Motor neuron (in vitro differentiated cells): ENCODE data around the gene FAM210A. TPM values are rescaled to one million over a fixed set of nuclear protein-coding genes. Genes with fewer than 3 reads are reported as not detected.
"Not testable (repeated sequence)": the region's sequence is repeated elsewhere in the genome, so short reads cannot be mapped to it uniquely, and the experiment has no call there.

Source experiments
- ATAC-seq, 8 experiments: fragments of 200-7000 bp; cut with Tn5 transposase; replicated peaks in 6 of 8; 2 replicates each; pipeline ENCODE4 v1.8.0; 2021; ENCODE audit warnings: mild to moderate bottlenecking in 8 of 8, moderate library complexity in 8 of 8
- H3K27ac ChIP-seq, 2 donors: fragments of 250-450 bp; sonication (Bioruptor Pico); 2 replicates each; pipeline ENCODE4 v1.9.0; 2021; ENCODE audit warnings: antibody characterized with exemption in 2 of 2, mild to moderate bottlenecking in 2 of 2, moderate library complexity in 1 of 2
- H3K4me1 ChIP-seq, 2 donors: fragments of 250-450 bp; sonication (Bioruptor Pico); replicated peaks in 1 of 2; 2 replicates each; pipeline ENCODE4 v1.6.1; 2021; ENCODE audit warnings: antibody characterized with exemption in 2 of 2, mild to moderate bottlenecking in 2 of 2, moderate library complexity in 1 of 2
- H3K4me3 ChIP-seq, 5 donors: fragments of 250-450 bp; sonication (Bioruptor Pico); 2 replicates each; pipeline ENCODE4 v1.9.0; 2021; ENCODE audit warnings: antibody characterized with exemption in 5 of 5, mild to moderate bottlenecking in 5 of 5, moderate library complexity in 4 of 5
- WGBS, 10 experiments: fragments of 450-650 bp; shearing (Covaris generic); methylation state at CpG; one replicate each; pipeline ENCODE4 v1.0.0; 2022; 5-methylcytosine and 5-hydroxymethylcytosine counted together
- in situ Hi-C, 9 experiments: fragments of 400-800 bp; cut with MboI; loops; one replicate each; pipeline ENCODE4 v1.15.0; 2021; ENCODE audit warnings: low sequenced_read_pairs in 9 of 9, low pct_unique_long_range_greater_than_20kb in 2 of 9; ENCODE audit not compliant: unreplicated experiment in 9 of 9
- total RNA-seq, 8 experiments: library from RNA; unstranded; fragments of 300-600 nt; gene quantifications; 2 replicates each; pipeline versions ENCODE4 v1.2.3 to v1.2.4, GENCODE V29; 2022

Gene FAM210A
- total RNA-seq, 8 experiments from 2014 or later, result 7.5 to 15.8 (median 13.3) TPM

DNA sequence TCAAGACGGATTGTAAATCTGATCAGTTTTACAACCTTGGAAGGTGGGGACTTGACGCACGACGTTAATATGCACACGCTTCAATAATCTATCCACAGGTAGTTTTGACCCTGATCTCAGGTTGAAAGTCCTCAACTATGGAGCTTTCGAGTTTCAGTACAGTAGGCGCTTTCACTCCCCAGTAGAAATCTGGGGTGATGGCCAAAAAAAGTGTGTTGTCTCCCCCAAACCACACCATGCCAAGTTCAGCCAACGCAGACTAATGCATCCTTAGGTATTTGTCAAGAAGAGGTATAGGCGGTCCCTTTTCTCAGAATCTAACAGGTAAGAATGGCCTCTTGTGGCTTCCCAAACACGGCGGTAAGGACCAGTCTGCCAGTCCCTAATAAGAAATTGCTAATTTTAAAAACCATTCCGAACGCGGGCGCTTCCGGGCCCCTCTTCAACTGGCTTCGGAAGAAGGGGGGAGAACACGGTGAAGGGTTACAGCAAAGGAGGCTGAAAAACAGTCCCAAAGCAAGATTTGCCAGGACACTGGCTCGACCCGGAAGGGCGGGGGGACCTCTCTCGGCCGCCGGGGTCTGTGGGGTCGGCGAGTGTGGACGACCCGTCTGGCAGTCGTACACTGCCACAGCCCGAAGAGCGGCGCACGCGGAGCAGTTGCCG lies 659 bp downstream of the FAM210A start:
- in situ Hi-C loops, result no loop called here
- ATAC-seq, result no peak
- WGBS, 10 experiments, result 0 to 17% (median 2%) methylated on average over 3 to 17 of the region's 35 CpGs
- Histone ChIP-seq H3K4me1 (peaks cover 4 to 8% of the 10 kb centered on the region in 2 donors), H3K27ac (peak overlapping the region; percentile 35 to 44), H3K4me3 (peak overlapping the region; percentile 64 to 89 (median 74))

DNA sequence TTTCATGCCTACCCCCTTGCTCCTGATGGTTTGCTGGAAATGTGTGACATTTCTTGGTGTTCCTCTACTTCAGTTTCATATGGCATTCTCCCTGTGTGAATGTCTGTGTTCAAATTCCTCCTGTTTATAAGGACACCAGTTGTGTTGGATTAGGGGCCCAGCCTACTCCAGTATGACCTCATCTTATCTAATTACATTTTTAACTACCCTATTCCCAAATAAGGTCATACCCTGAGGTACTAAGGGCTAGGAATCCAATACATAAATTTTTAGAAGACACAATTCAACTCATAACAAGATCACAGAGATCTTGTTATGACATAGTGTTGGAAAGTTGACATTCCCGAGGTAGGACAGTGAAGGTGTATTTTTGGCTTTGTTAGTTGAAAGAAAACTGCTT lies 5.5 kb downstream of the FAM210A start:
- 80 to 100% (median 100%) methylated on average over 1 of the region's 1 CpG; no CpG with 5 or more reads in 4 of the 10 experiments for WGBS, 10 experiments
- no peak overlapping the region for H3K27ac ChIP-seq
- in situ Hi-C loops, result no loop called here
- peaks cover 0 to 4% of the 10 kb centered on the region in 2 donors for H3K4me1 ChIP-seq
- no peak overlapping the region for H3K4me3 ChIP-seq
- ATAC-seq, result peak in 3 of 8 experiments; percentile 62 to 65 (median 63)

DNA sequence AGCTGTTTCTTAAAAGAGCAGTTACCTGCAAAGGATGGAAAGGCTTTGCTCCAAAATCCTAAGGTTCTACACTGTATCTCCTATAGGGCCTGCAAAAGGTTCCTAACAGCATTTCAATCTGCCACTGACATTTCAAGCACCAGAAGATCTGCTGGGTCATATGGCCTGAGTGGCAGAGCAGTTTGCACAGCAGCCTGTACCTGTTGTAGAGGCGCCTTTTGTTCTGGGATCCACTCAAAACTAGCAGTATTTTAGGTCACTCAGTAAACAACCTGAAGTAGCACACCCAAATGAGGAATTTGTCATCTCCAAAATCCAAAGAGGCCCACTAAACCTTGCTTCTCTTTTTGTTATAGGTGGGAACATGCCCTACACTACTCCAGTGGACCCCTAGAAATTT lies 6.2 kb downstream of the FAM210A start:
- H3K4me3 ChIP-seq, result no peak overlapping the region
- WGBS, 10 experiments, result 86 to 100% (median 100%) methylated on average over 1 of the region's 1 CpG; no CpG with 5 or more reads in 5 of the 10 experiments
- no peak for ATAC-seq
- peaks cover 0 to under 1% of the 10 kb centered on the region in 2 donors for H3K4me1 ChIP-seq
- H3K27ac ChIP-seq, result no peak overlapping the region
- in situ Hi-C loops, result no loop called here

- Histone ChIP-seq H3K27ac (no peak overlapping the region), H3K4me1 (no peaks in the 10 kb centered on the region), H3K4me3 (no peak overlapping the region)
- 85 to 100% (median 100%) methylated on average over 1 to 4 of the region's 4 CpGs; no CpG with 5 or more reads in 2 of the 10 experiments for WGBS, 10 experiments
- ATAC-seq, result no peak
- in situ Hi-C loops, result no loop called here
These were observed 9.4 kb downstream of the FAM210A start for GRCh38 chr18:13716916-13717315.

DNA sequence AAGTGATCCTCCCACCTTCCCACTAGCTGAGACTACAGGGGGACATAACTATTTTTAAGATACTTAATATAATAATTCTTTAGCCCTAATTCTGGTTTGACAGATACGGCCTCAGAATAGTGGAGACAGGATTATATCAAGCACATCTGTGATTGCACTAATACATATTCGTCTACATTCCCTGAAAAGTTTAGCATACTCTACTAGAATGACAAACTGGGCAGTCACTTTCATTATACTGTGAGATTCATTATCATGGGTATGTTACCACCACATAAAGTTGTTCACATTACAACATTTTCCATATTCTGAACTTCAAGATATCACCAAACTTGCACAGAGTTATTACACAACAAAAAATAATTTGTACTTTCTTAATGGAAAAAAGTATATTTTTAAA lies 11.0 kb downstream of the FAM210A start:
- no peak overlapping the region for H3K4me3 ChIP-seq
- no peak overlapping the region for H3K27ac ChIP-seq
- in situ Hi-C loops, result no loop called here
- H3K4me1 ChIP-seq, result no peaks in the 10 kb centered on the region
- 71 to 100% (median 96%) methylated on average over 1 to 2 of the region's 2 CpGs; no CpG with 5 or more reads in 2 of the 10 experiments for WGBS, 10 experiments
- peak in 3 of 8 experiments; percentile 91 to 99 (median 94) for ATAC-seq

DNA sequence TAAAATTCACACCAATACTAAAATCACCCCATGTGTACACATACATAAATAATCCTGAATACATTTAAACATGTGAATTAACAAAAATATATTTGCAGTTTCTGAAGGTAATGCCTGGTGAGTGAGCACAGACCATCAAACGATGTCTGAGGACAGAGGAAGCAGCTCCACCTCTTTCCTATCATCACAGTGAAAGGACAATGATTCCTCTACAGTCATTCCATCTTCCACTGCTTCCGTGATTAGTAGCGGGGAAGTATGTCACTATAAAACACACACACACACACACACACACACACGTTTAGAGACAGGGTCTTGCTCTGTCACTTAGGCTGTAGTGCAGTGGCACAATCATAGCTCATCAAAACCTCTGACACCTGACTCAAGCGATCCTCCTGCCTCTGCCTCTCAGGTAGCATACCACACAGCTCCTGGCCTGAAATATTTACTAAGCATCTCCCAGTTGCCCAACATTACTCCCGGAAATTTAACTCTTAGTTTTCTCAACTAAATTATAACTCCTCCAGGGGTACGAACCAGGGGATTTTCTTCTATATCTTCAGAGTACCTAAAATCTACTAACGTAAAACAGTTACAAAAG lies 12.8 kb downstream of the FAM210A start:
- Histone ChIP-seq H3K4me3 (no peak overlapping the region), H3K27ac (no peak overlapping the region), H3K4me1 (no peaks in the 10 kb centered on the region)
- ATAC-seq, result no peak
- 25 to 100% (median 94%) methylated on average over 1 to 8 of the region's 8 CpGs; no CpG with 5 or more reads in 1 of the 10 experiments for WGBS, 10 experiments
- in situ Hi-C loops, result no loop called here

- no peak overlapping the region for H3K4me3 ChIP-seq
- in situ Hi-C loops, result no loop called here
- no peak overlapping the region for H3K27ac ChIP-seq
- WGBS, 10 experiments, result 69 to 98% (median 85%) methylated on average over 2 to 7 of the region's 8 CpGs
- no peaks in the 10 kb centered on the region for H3K4me1 ChIP-seq
- ATAC-seq, result no peak
These were observed 13.8 kb downstream of the FAM210A start for GRCh38 chr18:13712400-13713131.

- Histone ChIP-seq H3K4me1 (no peaks in the 10 kb centered on the region), H3K27ac (no peak overlapping the region), H3K4me3 (no peak overlapping the region)
- ATAC-seq, result peak in 1 of 8 experiments; percentile 58
- in situ Hi-C loops, result no loop called here
- WGBS, 10 experiments, result 80 to 100% (median 93%) methylated on average over 1 to 4 of the region's 6 CpGs; no CpG with 5 or more reads in 3 of the 10 experiments
These were observed 15.9 kb downstream of the FAM210A start for GRCh38 chr18:13710414-13710831.

DNA sequence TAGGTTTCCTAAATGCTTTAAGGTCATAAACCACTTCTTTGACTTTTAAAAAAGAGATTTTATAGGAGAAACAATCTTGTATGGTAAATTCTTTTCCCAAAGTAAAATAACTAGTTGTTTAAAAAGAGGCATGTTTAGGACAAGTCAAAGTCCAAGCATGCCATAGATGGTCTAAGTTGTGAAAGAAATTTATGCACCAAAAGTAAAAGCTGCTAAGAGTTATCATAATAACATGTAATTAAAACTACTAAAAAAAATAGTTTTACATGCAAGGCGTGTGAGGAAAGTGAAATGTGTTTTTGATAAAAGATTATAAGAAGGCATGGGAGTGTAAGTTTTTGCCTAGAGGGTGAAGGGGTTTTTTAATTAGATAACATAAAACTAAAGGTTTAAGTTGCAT lies 22.5 kb downstream of the FAM210A start:
- no peak for ATAC-seq
- WGBS, 10 experiments, result 38 to 100% (median 83%) methylated on average over 1 of the region's 1 CpG; no CpG with 5 or more reads in 1 of the 10 experiments
- H3K27ac ChIP-seq, result no peak overlapping the region
- H3K4me1 ChIP-seq, result no peaks in the 10 kb centered on the region
- in situ Hi-C loops, result no loop called here
- no peak overlapping the region for H3K4me3 ChIP-seq

DNA sequence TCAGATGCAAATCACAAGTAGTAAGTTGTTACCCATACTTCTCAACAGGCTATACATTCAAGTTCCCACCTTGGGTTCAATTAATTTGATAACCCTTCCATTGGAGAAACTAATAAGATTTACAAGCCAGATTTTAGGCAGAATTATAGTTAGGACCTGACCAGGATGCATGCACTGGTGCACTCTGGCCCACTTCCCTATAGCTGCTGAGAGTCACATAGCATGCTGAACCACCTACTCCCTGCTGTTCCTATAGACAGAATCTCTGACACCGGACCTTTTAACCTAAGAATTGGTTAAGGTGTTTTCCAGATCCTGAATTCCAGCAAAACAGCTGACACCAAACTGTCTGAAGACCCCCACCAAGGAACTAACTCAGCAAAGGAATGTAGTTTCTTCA lies 26.2 kb downstream of the FAM210A start:
- ATAC-seq, result no peak
- in situ Hi-C loops, result no loop called here
- 80 to 100% (median 100%) methylated on average over 1 of the region's 1 CpG; no CpG with 5 or more reads in 5 of the 10 experiments for WGBS, 10 experiments

DNA sequence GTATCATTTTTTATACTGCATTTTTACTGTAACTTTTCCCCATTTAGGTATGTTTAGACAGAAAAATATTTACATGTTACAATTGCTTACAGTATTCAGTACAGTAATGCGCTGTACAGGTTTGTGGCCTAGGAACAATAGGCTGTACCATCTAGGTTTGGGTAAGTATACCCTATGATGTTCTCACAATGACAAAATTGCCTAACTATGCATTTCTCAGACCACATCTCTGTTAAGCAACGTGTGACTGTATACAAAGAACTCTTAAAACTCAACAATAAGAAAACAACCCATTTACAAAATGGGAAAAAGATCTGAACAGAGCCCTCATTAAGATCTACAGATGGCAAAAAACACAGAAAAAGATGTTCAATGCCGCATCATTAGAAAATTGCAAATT lies 29.4 kb downstream of the FAM210A start:
- WGBS, 10 experiments, result 64 to 100% (median 92%) methylated on average over 1 to 3 of the region's 3 CpGs; no CpG with 5 or more reads in 1 of the 10 experiments
- Histone ChIP-seq H3K4me1 (no peaks in the 10 kb centered on the region), H3K27ac (no peak overlapping the region), H3K4me3 (no peak overlapping the region)
- in situ Hi-C loops, result no loop called here
- ATAC-seq, result no peak

More for the DNA sequence above, 26.2 kb downstream of the FAM210A start:
- Histone ChIP-seq H3K27ac (no peak overlapping the region), H3K4me1 (no peaks in the 10 kb centered on the region), H3K4me3 (no peak overlapping the region)

- H3K27ac ChIP-seq, ATAC-seq, H3K4me3 ChIP-seq, in situ Hi-C loops, H3K4me1 ChIP-seq: not testable (repeated sequence)
- 83 to 100% (median 100%) methylated on average over 1 of the region's 5 CpGs; no CpG with 5 or more reads in 7 of the 10 experiments for WGBS, 10 experiments
These were observed 31.0 kb downstream of the FAM210A start for GRCh38 chr18:13695337-13695736.

DNA sequence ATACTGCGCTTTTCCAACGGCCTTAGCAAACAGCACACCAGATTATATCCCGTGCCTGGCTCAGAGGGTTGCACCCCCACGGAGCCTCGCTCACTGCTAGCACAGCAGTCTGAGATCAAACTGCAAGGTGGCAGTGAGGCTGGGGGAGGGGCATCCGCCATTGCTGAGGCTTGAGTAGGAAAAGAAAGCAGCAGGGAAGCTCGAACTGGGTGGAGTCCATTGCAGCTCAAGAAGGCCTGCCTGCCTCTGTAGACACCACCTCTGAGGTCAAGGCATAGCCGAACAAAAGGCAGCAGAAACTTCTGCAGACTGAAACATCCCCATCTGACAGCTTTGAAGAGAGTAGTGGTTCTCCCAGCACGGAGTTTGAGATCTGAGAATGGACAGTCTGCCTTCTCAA lies 36.3 kb downstream of the FAM210A start:
- H3K4me1 ChIP-seq, H3K4me3 ChIP-seq, H3K27ac ChIP-seq, ATAC-seq, in situ Hi-C loops: not testable (repeated sequence)
- WGBS, 10 experiments, result 83 to 100% (median 92%) methylated on average over 1 to 5 of the region's 9 CpGs; no CpG with 5 or more reads in 6 of the 10 experiments
